ENCODE results near the gene CLMN. TPM values are rescaled to one million over a fixed set of nuclear protein-coding genes. Genes with fewer than 3 reads are reported as not detected.
A peak's percentile ranks its signal among the peaks of the same experiment; 100 is the strongest.

The CLMN gene
- total RNA-seq, 2 donors from 2014 or later: 3.4 to 4.0 TPM

DNA sequence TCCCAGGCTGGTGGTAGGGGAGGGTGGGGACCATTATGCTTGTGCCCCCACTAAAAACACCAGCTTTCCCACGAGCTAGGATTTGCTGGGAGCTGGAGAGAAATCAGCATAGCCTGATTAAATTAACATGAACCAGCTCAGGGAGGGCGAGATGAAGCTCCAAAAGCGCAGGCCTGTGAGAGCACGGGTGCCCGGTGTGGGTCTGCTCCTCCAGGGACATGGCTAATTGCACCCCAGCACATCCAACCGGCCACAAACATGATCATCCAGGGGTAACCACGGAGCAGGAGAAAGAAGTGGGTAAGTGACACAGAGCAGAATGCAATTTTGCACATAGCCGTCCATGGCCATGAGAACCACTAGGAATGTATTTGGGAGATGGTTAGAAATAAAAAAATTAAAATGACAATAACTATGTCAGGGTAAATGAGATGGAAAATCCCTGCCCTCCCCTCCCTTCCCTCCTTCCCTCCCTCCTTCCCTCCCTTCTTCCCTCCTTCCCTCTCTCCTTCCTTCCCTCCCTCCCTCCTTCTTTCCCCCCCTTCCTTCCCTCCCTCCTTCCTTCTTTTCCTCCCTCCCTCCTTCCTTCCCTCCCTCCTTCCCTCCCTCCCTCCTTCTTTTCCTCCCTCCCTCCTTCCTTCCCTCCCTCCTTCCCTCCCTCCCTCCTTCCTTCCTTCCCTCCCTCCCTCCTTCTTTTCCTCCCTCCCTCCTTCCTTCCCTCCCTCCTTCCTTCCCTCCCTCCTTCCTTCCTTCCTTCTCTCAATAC, 26.9 kb downstream of the CLMN start:
- peaks cover 0 to 23% of the 10 kb centered on the region in 2 donors for H3K4me1 ChIP-seq
- H3K4me3 ChIP-seq: no peak overlapping the region
- peaks cover 0 to 6% of the 10 kb centered on the region in 2 donors for H3K9me3 ChIP-seq
- TF ChIP-seq CTCF (IDR thresholded peaks at IDR 0.05): no peak
- H3K36me3 ChIP-seq: no peaks in the 10 kb centered on the region
- H3K27me3 ChIP-seq: no peaks in the 10 kb centered on the region
- no peak for DNase-seq (ENCODE audit: low spot score)
- peak overlapping the region; percentile 56 to 64 for H3K27ac ChIP-seq

GRCh38 chr14:95291859-95292542, 27.7 kb downstream of the CLMN start:
- H3K4me1 ChIP-seq: peaks cover 0 to 23% of the 10 kb centered on the region in 2 donors
- H3K27ac ChIP-seq: peak overlapping the region; percentile 56 to 64
- no peak overlapping the region for H3K4me3 ChIP-seq
- peak; percentile 78 for DNase-seq (ENCODE audit: low spot score)
- H3K9me3 ChIP-seq: peaks cover 0 to 6% of the 10 kb centered on the region in 2 donors
- no peaks in the 10 kb centered on the region for H3K36me3 ChIP-seq
- TF ChIP-seq CTCF (IDR thresholded peaks at IDR 0.05): no peak
- H3K27me3 ChIP-seq: no peaks in the 10 kb centered on the region

- H3K27me3 ChIP-seq: no peaks in the 10 kb centered on the region
Measured at GRCh38 chr14:95290871-95291431, 28.8 kb downstream of the CLMN start.

DNA sequence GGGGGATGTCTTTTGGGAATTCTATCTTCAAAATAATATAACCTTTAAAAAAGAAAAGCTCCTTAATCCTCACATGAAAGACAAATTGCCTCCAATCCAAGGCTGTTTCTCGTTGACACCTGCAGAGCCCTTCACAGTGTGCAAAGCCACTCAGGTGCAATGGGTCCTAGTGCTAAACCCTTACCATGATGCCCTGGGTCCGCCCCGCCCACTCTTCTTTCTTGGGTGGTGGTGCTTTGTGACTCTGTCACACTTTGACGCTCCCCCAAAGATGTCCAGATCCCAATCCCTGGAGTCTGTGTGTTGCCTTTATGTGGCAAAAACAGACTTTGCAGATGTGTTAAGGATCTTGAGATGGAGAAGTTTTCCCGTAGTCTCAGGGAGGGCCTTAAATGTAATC, 29.7 kb downstream of the CLMN start:
- no peak for TF ChIP-seq CTCF (IDR thresholded peaks at IDR 0.05)
- peak overlapping the region; percentile 56 to 64 for H3K27ac ChIP-seq
- H3K4me3 ChIP-seq: no peak overlapping the region

More at GRCh38 chr14:95290871-95291431, 28.8 kb downstream of the CLMN start:
- Histone ChIP-seq H3K36me3 (no peaks in the 10 kb centered on the region), H3K27ac (peak overlapping the region; percentile 56 to 64), H3K4me1 (peaks cover 0 to 23% of the 10 kb centered on the region in 2 donors), H3K9me3 (peaks cover 0 to 3% of the 10 kb centered on the region in 2 donors), H3K4me3 (no peak overlapping the region)
- no peak for DNase-seq (ENCODE audit: low spot score)
- TF ChIP-seq CTCF (IDR thresholded peaks at IDR 0.05): no peak

GRCh38 chr14:95289323-95290010, 30.2 kb downstream of the CLMN start:
- no peaks in the 10 kb centered on the region for H3K27me3 ChIP-seq
- H3K4me3 ChIP-seq: no peak overlapping the region
- no peaks in the 10 kb centered on the region for H3K9me3 ChIP-seq
- peaks cover 0 to 23% of the 10 kb centered on the region in 2 donors for H3K4me1 ChIP-seq
- DNase-seq (ENCODE audit: low spot score): no peak
- TF ChIP-seq CTCF (IDR thresholded peaks at IDR 0.05): no peak
- H3K36me3 ChIP-seq: no peaks in the 10 kb centered on the region
- no peak overlapping the region for H3K27ac ChIP-seq

More for the DNA sequence above, 29.7 kb downstream of the CLMN start:
- DNase-seq (ENCODE audit: low spot score): no peak
- Histone ChIP-seq H3K9me3 (no peaks in the 10 kb centered on the region), H3K27me3 (no peaks in the 10 kb centered on the region), H3K4me1 (peaks cover 0 to 23% of the 10 kb centered on the region in 2 donors), H3K36me3 (no peaks in the 10 kb centered on the region)

Measured in right atrium auricular region (tissue), 2 donors.